ENCODE measurements around the gene QKI.

The QKI gene

DNA sequence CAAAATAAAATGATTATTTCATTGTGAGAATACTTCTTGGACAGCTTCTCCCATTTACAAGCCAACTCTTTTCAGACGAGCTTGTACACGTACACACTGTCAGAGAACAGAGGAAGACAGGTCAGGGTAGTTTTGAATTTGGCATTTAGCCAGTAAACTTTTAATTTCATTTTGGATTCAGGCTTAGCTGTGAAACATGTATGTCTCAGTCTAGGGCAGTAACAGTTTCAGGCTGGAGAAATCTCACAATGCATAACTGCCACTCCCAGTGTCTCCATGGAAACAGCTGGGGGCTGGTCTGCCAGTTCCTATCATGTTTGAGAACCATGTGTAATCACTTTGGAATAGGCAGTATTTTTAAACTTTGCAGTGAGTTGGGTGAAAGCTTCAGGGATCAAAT is 22.0 kb upstream of the QKI start:
- no peak for DNase-seq

GRCh38 chr6:163393923-163394322 is 20.6 kb upstream of the QKI start:
- DNase-seq = no peak

- no peak for DNase-seq
Measured at GRCh38 chr6:163394659-163395058, 19.9 kb upstream of the QKI start.

DNA sequence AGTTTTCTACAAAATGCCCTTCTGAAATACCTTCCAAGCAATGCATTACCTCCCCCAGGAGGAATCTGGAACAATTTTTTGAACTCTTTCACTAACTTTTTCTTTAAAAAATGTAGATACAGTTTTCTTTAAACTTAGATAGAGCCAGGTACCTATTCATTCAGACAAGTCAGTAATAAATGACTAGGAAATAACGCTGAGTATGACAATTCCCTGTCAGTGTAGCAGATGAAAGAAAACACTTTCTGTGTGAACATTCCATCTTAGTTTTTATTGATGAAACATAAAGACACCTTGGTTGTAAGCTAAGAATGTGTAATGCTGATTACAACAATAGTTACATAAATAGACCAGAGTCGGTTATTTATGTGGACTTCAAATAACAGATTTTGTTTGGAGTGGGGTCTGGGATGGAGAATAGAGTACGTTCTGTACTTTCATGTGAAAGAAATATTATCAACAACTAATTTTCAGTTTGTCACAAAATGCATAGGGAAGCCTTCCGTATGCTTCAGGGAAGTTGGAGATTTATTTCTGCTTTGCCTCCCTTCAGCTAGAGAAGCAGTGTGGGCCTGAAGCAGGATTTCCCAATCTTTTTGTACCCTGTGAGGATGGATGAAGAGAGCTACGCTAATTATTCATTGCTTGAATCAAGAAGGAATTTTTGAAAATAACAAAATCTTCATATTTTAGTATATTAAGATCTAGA is 19.2 kb upstream of the QKI start:
- DNase-seq = no peak

DNA sequence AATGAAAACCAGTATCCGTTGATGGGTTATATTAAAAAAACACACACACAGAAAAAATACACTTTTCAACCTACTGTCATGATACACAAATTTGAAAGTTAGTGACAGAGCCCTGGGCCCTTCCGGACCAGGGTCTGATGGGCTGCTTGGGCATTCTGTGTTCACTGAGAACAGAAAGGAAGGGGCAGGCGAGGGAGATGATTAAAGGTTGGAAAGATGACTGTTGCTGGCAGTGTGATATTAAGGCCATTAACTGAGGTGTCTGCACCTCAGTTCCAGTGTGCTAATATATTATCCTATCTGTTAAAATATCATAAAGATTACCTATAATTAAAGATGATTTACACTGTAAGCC is 18.7 kb upstream of the QKI start:
- no peak for DNase-seq

DNA sequence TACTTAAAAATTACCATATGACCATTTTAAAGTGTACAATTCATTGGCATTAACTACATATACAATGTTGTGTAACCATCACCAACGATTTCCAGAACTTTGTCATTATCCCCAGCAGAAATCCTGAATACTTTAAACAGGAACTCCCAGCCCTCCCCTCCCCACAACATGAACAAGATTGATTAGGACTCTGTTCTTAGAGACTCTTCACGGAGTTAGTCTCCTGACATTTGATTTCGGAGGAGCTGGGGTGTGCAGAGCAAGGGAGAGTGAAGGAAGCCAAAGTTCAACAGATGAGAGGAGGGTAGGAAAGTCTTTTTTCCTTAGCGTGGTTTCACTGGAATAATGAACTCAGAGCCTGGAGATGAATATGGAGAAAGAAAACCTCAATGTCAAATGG is 17.2 kb upstream of the QKI start:
- DNase-seq = no peak

- DNase-seq = no peak
Measured at GRCh38 chr6:163398115-163398514, 16.4 kb upstream of the QKI start.

- no peak for DNase-seq
Measured at GRCh38 chr6:163398815-163399214, 15.7 kb upstream of the QKI start.

DNA sequence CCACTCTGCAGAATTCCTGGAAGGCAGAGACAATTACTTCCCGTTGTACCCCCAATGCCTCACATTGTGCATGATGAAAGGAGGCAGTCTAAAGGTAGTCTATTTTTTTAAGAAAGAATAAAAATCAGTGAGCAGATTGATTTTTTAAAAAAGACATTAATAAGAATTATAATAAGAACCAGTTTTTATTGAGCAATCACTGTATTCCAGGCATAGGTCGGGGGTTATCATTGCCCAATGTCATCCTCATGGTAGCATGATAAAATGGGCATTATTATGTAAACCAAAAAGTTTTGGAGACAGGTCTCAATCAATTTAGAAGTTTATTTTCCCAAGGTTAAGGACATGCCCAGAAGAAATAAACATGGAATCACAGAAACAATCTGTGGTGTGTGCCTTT is 14.0 kb upstream of the QKI start:
- no peak for DNase-seq

DNA sequence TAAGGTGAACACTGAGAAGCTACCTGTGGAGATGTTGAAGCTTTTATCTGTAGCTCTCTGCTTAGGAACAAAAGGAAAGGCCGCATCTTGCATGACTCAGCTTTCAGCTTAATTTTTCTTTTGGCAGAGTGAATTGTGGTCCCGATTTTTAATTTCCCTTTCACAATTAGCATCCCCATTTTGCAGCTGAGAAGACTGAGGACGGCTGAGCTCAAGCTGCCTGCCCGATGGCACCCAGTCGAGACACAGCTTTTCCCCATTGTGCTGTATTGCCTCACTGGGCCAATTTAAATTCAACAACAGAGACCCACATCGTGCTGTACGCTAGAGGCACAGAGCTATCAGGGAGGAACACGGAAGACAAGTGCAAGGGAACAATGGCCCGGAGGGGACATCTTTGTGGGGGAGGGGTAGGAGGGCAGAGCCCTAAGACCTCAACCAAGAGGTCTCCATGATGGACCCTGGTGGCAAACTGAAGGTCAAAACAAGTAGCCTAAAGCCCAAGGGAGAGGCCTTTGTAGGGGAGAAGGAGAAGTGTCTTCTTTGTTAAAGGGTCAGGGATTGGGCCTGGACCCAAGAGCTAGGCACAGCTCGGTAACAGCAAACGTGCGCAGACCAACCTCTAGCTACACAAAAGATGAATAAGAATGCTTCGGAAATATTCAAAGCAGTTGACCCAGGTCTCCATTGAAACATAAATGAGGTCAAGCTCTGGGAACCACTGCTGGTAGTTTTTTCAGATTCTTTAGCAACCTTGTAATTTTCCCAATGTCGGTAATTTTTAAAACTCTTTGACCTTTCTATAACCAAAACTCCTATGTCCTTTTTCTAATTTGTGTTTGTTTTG is 13.3 kb upstream of the QKI start:
- no peak for DNase-seq

DNA sequence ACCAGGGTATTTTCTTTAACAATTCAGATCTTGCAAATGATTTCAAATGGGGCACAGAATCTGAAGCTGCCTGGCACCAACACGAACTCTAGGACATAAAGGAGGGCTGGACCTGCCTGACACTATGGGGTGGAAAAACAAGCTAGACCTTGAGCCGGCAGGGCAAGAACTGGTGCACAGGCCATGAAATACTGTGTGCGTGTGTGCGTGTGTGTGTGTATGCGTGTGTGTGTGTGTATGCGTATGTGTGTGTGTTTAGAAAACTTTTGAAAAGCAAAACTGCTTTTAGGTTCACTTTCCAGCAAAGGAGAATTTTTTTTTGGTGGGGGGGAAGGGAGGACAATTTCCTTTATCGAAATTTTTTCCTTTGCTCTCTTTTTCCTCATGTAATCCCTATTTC is 11.9 kb upstream of the QKI start:
- no peak for DNase-seq

- DNase-seq = no peak
Measured at GRCh38 chr6:163404825-163405265, 9.7 kb upstream of the QKI start.

- DNase-seq = peak; percentile 17
Measured at GRCh38 chr6:163405412-163406309, 8.9 kb upstream of the QKI start.

DNA sequence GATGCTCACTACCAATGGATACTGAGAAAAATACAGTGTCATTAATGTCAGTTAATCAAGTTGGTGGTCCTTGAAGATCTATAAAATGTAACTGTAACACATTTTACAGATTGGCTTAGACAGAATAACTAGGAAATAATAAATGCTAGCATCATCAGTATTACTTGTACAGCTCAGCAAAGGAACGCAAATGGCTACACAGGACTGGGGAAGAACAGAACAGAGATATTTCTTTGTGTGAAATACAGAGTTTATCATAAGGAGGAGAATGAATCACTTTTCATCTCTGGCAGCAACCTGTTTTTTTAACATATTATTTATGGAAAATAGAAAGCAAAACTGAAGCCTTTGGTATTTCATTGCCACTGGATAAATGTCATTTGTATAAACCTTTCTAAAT is 8.2 kb upstream of the QKI start:
- DNase-seq = no peak

- DNase-seq = no peak
Measured at GRCh38 chr6:163406830-163407229, 7.7 kb upstream of the QKI start.

DNA sequence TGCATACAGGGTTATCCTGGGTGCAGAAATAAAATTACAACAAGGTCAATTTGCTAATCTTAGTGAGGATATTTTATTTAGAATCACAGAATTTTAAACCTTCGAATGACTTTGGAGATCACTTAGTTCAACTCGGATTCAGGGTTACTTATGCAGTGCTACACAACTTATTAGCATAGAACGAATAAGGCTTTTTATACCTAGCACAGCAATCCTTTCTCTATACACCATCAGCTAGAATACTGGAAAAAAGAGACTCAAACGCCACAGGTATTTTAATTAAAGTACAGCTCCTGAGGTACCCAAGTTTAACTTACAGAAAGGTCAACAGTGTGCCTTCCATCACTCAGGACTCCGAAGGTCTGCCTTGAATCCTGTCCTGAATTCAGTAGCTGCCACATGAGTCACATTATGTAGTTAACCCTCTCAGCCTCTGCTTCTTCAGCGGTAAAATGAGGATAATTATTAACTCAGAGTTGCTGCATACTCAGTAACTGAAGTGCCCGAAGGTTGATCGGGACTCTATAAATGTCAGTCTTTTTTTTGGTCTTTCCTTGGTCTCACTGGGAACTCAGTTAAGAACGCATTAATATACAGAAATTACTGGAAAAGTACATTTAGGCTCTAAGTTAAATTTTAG is 6.0 kb upstream of the QKI start:
- DNase-seq = no peak

DNA sequence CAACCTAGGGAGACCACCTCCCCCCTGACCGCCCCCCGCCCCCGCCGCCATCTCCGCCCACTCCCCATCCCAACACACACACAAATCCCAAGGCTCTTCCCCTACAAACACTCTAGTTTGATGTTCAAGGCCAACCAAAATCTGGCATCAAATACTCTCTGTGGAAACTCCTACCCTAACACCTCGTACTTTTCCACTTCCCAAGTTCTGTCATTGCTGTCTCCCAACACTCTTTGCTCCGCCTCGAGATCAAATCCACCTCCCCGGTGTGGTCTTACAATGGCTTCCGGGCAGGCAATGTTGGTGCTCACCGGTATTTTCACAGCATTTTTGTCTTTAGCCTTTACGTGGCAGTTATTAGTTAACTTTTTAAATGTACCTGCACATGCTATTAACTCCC is 4.8 kb upstream of the QKI start:
- no peak for DNase-seq

- peak; percentile 19 for DNase-seq
Measured at GRCh38 chr6:163412341-163412740, 2.2 kb upstream of the QKI start.

DNA sequence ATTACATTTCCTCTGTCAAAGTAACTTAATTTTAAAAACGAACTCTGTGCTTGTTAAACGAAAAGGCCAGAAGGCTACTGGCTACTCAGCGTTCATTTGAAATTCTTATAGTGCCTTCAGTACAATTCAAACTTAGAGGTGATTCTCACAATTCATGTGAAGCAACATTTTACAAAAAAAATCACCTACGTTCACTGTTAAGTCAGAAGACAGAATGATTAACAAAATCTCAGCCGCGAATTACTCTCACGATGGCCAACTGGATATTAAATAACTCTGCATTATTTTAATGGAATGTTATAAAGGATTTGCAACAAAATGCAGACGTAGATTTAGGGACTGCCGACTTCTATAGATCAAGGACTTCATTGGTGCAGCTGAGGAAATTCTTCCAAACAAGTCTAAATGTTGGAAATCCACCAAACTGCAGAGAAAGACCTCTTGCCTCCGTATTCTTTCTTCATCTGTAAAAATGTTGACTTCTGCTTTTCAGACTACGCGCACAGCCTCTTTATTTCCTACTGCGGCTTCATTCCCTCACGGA is 1.6 kb upstream of the QKI start:
- DNase-seq = no peak

DNA sequence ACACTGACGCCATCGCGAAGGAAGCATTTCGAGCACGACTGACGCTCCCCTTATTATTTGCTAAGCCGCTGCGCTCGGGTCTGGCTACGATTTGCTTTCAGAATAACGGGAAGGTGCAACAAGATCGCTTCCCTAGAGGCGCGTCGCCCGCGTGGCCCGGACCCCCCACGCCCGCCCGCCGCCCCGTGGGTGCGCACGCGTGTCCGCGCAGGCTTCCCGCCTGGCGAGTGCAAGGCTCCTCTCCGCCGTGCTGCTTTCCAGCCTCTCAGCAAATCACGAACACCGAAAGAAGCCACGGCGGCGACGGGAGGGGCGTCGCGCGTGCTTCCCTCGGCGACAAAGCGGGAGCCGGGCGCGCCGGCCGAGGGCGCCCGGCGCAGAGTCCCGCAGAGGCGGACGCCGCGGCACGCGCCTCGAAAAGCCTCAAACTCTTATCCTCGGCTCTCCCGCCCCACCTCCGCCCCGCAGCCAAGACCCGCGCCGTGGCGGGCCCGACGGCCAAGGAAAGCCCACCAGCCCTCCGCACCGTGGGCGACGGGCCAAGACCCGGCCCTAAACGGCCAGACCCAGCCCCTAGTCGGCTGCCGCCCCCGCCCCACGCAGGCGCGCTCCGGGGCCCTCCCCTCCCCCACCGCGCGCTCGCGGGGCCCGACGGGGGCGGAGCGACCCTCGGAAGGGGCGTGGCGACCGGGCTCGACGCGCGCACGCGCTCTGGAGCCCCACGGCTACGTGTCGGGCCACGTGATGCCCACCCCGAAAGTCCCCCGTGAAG is 987 bp upstream of the QKI start:
- DNase-seq = peak; percentile 92

DNA sequence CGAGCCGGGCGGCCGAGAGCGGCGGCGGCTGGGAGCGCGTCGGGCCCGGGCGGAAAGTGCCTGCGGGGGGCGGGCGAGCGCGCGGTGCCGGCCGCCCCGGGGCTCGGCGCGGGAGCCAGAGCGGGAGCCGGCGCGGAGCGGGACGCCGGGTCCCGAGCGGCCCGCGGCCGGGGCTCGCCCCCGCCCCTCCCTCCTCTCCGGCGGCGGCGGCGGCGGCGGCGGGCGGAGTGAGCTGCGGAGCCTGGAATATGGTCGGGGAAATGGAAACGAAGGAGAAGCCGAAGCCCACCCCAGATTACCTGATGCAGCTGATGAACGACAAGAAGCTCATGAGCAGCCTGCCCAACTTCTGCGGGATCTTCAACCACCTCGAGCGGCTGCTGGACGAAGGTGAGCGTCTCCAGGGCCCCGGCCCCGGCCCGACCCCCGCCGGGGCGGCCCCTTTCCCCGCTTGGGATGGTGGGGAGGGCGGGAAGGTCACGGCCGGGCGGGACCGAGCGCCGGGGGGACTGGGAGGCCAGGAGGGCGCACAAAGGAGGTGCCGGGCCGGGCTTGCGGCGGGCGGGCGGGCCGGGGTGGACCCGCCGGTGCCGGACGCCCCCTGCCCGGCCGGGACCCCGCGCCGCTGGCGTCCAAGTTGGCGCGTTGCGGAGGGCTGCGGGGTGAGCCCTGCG is 565 bp downstream of the QKI start:
- peak; percentile 25 for DNase-seq

Data from activated CD4-positive, alpha-beta T cell treated with anti-CD3 and anti-CD28 coated beads, Interleukin-2, Interleukin-6, amounts not matched to agents 100 ng/mL and 50 ng/mL, durations not matched to agents 16 hours and 8 hours (primary cell).